K562 (cell line): ENCODE results near the gene UBE2G2. TPM values are rescaled to one million over a fixed set of nuclear protein-coding genes. Genes with fewer than 3 reads are reported as not detected.

Experiments
- ATF3 ChIP-seq, 2 experiments: fragments of 450-650 bp in 1 of 2; sonication (generic) in 1 of 2; formaldehyde crosslinking in 1 of 2; IDR thresholded peaks in 1 of 2; conservative IDR thresholded peaks in 1 of 2; 2 replicates each; pipeline versions ENCODE4 v1.6.1 to v1.8.1; 2016 to 2023; ENCODE audit warnings: mild to moderate bottlenecking in 2 of 2, moderate library complexity in 2 of 2, inconsistent platforms in 1 of 2, missing genetic modification reagents in 1 of 2
- ATF6 ChIP-seq: sonication (generic); formaldehyde crosslinking; IDR thresholded peaks from 2 replicates; pipeline ENCODE4 v1.4.0; 2020; ENCODE audit warnings: mild to moderate bottlenecking, missing genetic modification reagents
- CBFA2T3 ChIP-seq: fragments of 450-650 bp; IDR thresholded peaks from 2 replicates; pipeline ENCODE4 v1.6.1; 2017
- EGR1 ChIP-seq: fragments of 450-650 bp; conservative IDR thresholded peaks from 2 replicates; pipeline ENCODE4 v1.6.1; 2017; ENCODE audit warnings: mild to moderate bottlenecking
- GABPB1 ChIP-seq: sonication (generic); formaldehyde crosslinking; IDR thresholded peaks from 2 replicates; pipeline ENCODE4 v1.8.0; 2022; ENCODE audit warnings: mild to moderate bottlenecking, missing genetic modification reagents
- HDAC2 ChIP-seq: fragments of 450-650 bp; IDR thresholded peaks from 2 replicates; pipeline ENCODE4 v1.6.1; 2016; ENCODE audit warnings: mild to moderate bottlenecking
- HDAC6 ChIP-seq: IDR thresholded peaks from 2 replicates; pipeline ENCODE4 v1.6.1; 2012; ENCODE audit warnings: low read depth, mild to moderate bottlenecking, control low read depth, inconsistent platforms, low read length, moderate library complexity
- HSF4 ChIP-seq: fragments of 250-450 bp; sonication (Bioruptor Pico); IDR thresholded peaks from 2 replicates; pipeline ENCODE4 v2.1.2; 2022; ENCODE audit warnings: mild to moderate bottlenecking, moderate library complexity, borderline replicate concordance
- NFIX ChIP-seq: fragments of 250-450 bp; sonication (Bioruptor Pico); IDR thresholded peaks from 2 replicates; pipeline ENCODE4 v1.4.0; 2020; ENCODE audit warnings: low read depth, mild to moderate bottlenecking, moderate library complexity
- NONO ChIP-seq, 2 experiments: fragments of 200-400 bp in 1 of 2; fragments of 450-650 bp in 1 of 2; formaldehyde crosslinking in 1 of 2; IDR thresholded peaks; 2 replicates each; pipeline ENCODE4 v1.6.1; 2017; ENCODE audit warnings: low read depth in 2 of 2, mild to moderate bottlenecking in 2 of 2, moderate library complexity in 2 of 2, low read length in 1 of 2
- SIRT6 ChIP-seq: IDR thresholded peaks from one replicate; pipeline ENCODE4 v1.6.1; 2012; ENCODE audit warnings: low read depth, mild to moderate bottlenecking, control low read depth, inconsistent platforms, low read length, moderate library complexity
- STAT5A ChIP-seq: IDR thresholded peaks from 2 replicates; pipeline ENCODE4 v1.6.1; 2012; ENCODE audit warnings: low read length, inconsistent platforms, borderline replicate concordance
- TAL1 ChIP-seq: fragments of 450-650 bp; IDR thresholded peaks from 2 replicates; pipeline ENCODE4 v1.6.1; 2016; ENCODE audit warnings: mild to moderate bottlenecking
- TCFL5 ChIP-seq: fragments of 250-450 bp; sonication (Bioruptor Pico); conservative IDR thresholded peaks from 2 replicates; pipeline ENCODE4 v1.6.1; 2021; ENCODE audit warnings: mild to moderate bottlenecking, moderate library complexity, matching md5 sums
- ZFPM2 ChIP-seq: fragments of 250-450 bp; sonication (Bioruptor Pico); IDR thresholded peaks from 2 replicates; pipeline ENCODE4 v1.5.1; 2022; ENCODE audit warnings: mild to moderate bottlenecking
- ZNF124 ChIP-seq: sonication (generic); formaldehyde crosslinking; IDR thresholded peaks from 2 replicates; pipeline ENCODE4 v1.8.1; 2022; ENCODE audit warnings: missing genetic modification reagents
- ZNF232 ChIP-seq: sonication (generic); formaldehyde crosslinking; IDR thresholded peaks from 2 replicates; pipeline ENCODE4 v1.8.0; 2022; ENCODE audit warnings: mild to moderate bottlenecking, missing genetic modification reagents
- ZNF584 ChIP-seq: fragments of 200-800 bp; sonication (Bioruptor generic); IDR thresholded peaks from 2 replicates; pipeline ENCODE4 v1.6.1; 2016; ENCODE audit warnings: low read depth, mild to moderate bottlenecking, missing genetic modification characterization, missing compliant biosample characterization
- polyA plus RNA-seq, 8 experiments: library from polyadenylated mRNA; depleted of rRNA in 4 of 8; stranded (reverse) in 5 of 8; unstranded in 3 of 8; fragments of >200 nt; fragmentation: Nextera tagmentation in 2 of 8; fragmentation: Illumina TruSeq in 1 of 8; extraction: Ambion mirVana in 2 of 8; extraction: Trizol in 1 of 8; gene quantifications; 2 replicates each; pipeline versions ENCODE4 v1.2.1 to v1.2.3, GENCODE V29; 2011 to 2014; ENCODE audit warnings: inconsistent platforms in 1 of 8, missing spikeins in 1 of 8
- total RNA-seq, 7 experiments: library from RNA; depleted of rRNA in 6 of 7; stranded (reverse); fragments of >200 nt in 6 of 7; fragmentation: Illumina TruSeq in 2 of 7; extraction: Trizol in 2 of 7; gene quantifications; 2 replicates each; pipeline versions ENCODE4 v1.2.1 to v1.2.3, GENCODE V29; 2011 to 2021; ENCODE audit warnings: low replicate concordance in 1 of 7
- TF ChIP-seq, protein P1 (sequence below): sonication (generic); formaldehyde crosslinking; IDR thresholded peaks from 2 replicates; pipeline ENCODE4 v1.8.0; 2022; ENCODE audit warnings: missing genetic modification reagents, mild to moderate bottlenecking, moderate library complexity, borderline replicate concordance
- TF ChIP-seq, protein P2 (sequence below), 2 experiments: fragments of 450-650 bp; IDR thresholded peaks; 2 replicates each; pipeline ENCODE4 v1.6.1; 2016
- TF ChIP-seq, protein P3 (sequence below): fragments of 250-450 bp; sonication (Bioruptor Pico); IDR thresholded peaks from 2 replicates; pipeline ENCODE4 v1.8.0; 2021; ENCODE audit warnings: mild to moderate bottlenecking, moderate library complexity
- TF ChIP-seq, protein P4 (sequence below): sonication (generic); formaldehyde crosslinking; IDR thresholded peaks from 2 replicates; pipeline ENCODE4 v1.8.0; 2022; ENCODE audit warnings: missing genetic modification reagents, mild to moderate bottlenecking, borderline replicate concordance

UBE2G2 gene
- total and polyA plus RNA-seq, 9 of the 15 experiments (the other 6 are each of a cell fraction or from before 2014, with no cell fraction given): 47.5 to 225 (median 140) TPM

GRCh38 chr21:44817506-44817880 is 15.9 kb upstream of the UBE2G2 start (continued):
- TF ChIP-seq ATF6: no peak
- 0 out of 2 replicates have a peak, but pooled peaks have one; percentile 29 for TF ChIP-seq GABPB1 (CRISPR knock-in tag)
- TF ChIP-seq NONO (IDR thresholded peaks at IDR 0.05; ENCODE audit: low read depth in 2 of 2, low read length in 1 of 2): peak; percentile 12 to 58; a peak in 1 of 4 replicates
- peak; percentile 73 for TF ChIP-seq EGR1
- no peak for TF ChIP-seq TAL1
- TF ChIP-seq, protein P1, sequence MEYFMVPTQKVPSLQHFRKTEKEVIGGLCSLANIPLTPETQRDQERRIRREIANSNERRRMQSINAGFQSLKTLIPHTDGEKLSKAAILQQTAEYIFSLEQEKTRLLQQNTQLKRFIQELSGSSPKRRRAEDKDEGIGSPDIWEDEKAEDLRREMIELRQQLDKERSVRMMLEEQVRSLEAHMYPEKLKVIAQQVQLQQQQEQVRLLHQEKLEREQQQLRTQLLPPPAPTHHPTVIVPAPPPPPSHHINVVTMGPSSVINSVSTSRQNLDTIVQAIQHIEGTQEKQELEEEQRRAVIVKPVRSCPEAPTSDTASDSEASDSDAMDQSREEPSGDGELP (CRISPR knock-in tag): peak; percentile 96
- TF ChIP-seq ZNF232 (CRISPR knock-in tag): no peak
- TF ChIP-seq ZNF584 (CRISPR knock-in tag): no peak
- no peak for TF ChIP-seq TCFL5 (CRISPR knock-in tag)
- no peak for TF ChIP-seq NFIX
- no peak for TF ChIP-seq ZNF124
- 0 out of 2 replicates have a peak, but pooled peaks have one; percentile 42 for TF ChIP-seq HDAC2
- TF ChIP-seq CBFA2T3: no peak
- TF ChIP-seq, protein P2, sequence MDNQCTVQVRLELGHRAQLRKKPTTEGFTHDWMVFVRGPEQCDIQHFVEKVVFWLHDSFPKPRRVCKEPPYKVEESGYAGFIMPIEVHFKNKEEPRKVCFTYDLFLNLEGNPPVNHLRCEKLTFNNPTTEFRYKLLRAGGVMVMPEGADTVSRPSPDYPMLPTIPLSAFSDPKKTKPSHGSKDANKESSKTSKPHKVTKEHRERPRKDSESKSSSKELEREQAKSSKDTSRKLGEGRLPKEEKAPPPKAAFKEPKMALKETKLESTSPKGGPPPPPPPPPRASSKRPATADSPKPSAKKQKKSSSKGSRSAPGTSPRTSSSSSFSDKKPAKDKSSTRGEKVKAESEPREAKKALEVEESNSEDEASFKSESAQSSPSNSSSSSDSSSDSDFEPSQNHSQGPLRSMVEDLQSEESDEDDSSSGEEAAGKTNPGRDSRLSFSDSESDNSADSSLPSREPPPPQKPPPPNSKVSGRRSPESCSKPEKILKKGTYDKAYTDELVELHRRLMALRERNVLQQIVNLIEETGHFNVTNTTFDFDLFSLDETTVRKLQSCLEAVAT (IDR thresholded peaks at IDR 0.05): no peak
- TF ChIP-seq, protein P3, sequence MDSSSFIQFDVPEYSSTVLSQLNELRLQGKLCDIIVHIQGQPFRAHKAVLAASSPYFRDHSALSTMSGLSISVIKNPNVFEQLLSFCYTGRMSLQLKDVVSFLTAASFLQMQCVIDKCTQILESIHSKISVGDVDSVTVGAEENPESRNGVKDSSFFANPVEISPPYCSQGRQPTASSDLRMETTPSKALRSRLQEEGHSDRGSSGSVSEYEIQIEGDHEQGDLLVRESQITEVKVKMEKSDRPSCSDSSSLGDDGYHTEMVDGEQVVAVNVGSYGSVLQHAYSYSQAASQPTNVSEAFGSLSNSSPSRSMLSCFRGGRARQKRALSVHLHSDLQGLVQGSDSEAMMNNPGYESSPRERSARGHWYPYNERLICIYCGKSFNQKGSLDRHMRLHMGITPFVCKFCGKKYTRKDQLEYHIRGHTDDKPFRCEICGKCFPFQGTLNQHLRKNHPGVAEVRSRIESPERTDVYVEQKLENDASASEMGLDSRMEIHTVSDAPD (CRISPR knock-in tag): no peak
- no peak for TF ChIP-seq ATF3 (IDR thresholded peaks at IDR 0.05)
- TF ChIP-seq ATF3 (CRISPR knock-in tag; conservative IDR thresholded peaks at IDR 0.05): no peak
- TF ChIP-seq ZFPM2 (CRISPR knock-in tag): no peak
- TF ChIP-seq, protein P4, sequence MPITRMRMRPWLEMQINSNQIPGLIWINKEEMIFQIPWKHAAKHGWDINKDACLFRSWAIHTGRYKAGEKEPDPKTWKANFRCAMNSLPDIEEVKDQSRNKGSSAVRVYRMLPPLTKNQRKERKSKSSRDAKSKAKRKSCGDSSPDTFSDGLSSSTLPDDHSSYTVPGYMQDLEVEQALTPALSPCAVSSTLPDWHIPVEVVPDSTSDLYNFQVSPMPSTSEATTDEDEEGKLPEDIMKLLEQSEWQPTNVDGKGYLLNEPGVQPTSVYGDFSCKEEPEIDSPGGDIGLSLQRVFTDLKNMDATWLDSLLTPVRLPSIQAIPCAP (CRISPR knock-in tag): no peak
- no peak for TF ChIP-seq HDAC6
- TF ChIP-seq STAT5A: no peak
- no peak for TF ChIP-seq SIRT6
- TF ChIP-seq HSF4 (CRISPR knock-in tag): no peak
